Keratinocyte (primary cell): ENCODE results near the gene NCBP2. TPM values are rescaled to one million over a fixed set of nuclear protein-coding genes. Genes with fewer than 3 reads are reported as not detected.

Experiments
- DNase-seq: peaks from one replicate; pipeline ENCODE4 v3.0.0-alpha.2; 2011; ENCODE audit warnings: low read depth, missing footprints, low spot score
- FAIRE-seq: peaks from 2 replicates; lab custom pipeline; 2011; peaks lifted over from hg19 to GRCh38; lab: Jason Lieb, UNC
- H2AFZ ChIP-seq: 2 replicates; pipeline ENCODE4 v1.6.0; 2012; ENCODE audit warnings: low read length, control low read depth, inconsistent platforms; ENCODE audit not compliant: control insufficient read depth
- H3K27ac ChIP-seq: 2 replicates; pipeline ENCODE4 v1.5.1; 2011; ENCODE audit warnings: low read length; ENCODE audit not compliant: control insufficient read depth, insufficient read depth
- H3K27me3 ChIP-seq: 3 replicates; pipeline ENCODE4 v1.6.0; 2011; ENCODE audit warnings: low read length; ENCODE audit not compliant: control insufficient read depth, insufficient read depth; ENCODE audit errors: extremely low read depth
- H3K36me3 ChIP-seq, 2 experiments: 2 replicates in 1 of 2; 3 replicates in 1 of 2; pipeline ENCODE4 v1.5.1; 2011; ENCODE audit warnings: low read length in 2 of 2, mild to moderate bottlenecking in 1 of 2; ENCODE audit not compliant: control insufficient read depth in 2 of 2, insufficient read depth in 2 of 2; ENCODE audit errors: extremely low read depth in 1 of 2
- H3K4me1 ChIP-seq: 3 replicates; pipeline ENCODE4 v1.5.1; 2011; ENCODE audit warnings: low read length; ENCODE audit not compliant: control insufficient read depth, insufficient read depth; ENCODE audit errors: extremely low read depth
- H3K4me2 ChIP-seq: 3 replicates; pipeline ENCODE4 v1.6.0; 2011; ENCODE audit warnings: low read depth, low read length; ENCODE audit not compliant: control insufficient read depth, insufficient read depth; ENCODE audit errors: extremely low read depth
- H3K4me3 ChIP-seq, 3 experiments: fragments of 200-600 bp in 1 of 3; sonication (generic) in 1 of 3; 2 replicates in 2 of 3; 3 replicates in 1 of 3; pipeline ENCODE4 v1.5.1; 2011 to 2016; ENCODE audit warnings: low read length in 3 of 3, mild to moderate bottlenecking in 3 of 3, control low read depth in 2 of 3, inconsistent platforms in 1 of 3, low read depth in 1 of 3, mixed read lengths in 1 of 3, mixed run types in 1 of 3, moderate library complexity in 1 of 3; ENCODE audit not compliant: control insufficient read depth in 2 of 3, insufficient read depth in 2 of 3; ENCODE audit errors: extremely low read depth in 1 of 3
- H3K79me2 ChIP-seq: 2 replicates; pipeline ENCODE4 v1.6.0; 2012; ENCODE audit warnings: low read length; ENCODE audit not compliant: control insufficient read depth, insufficient read depth
- H3K9ac ChIP-seq: 3 replicates; pipeline ENCODE4 v1.6.0; 2011; ENCODE audit warnings: low read length; ENCODE audit not compliant: control insufficient read depth, insufficient read depth; ENCODE audit errors: extremely low read depth
- H3K9me1 ChIP-seq: 3 replicates; pipeline ENCODE4 v1.6.0; 2011; ENCODE audit warnings: low read length; ENCODE audit not compliant: control insufficient read depth, insufficient read depth; ENCODE audit errors: extremely low read depth
- H3K9me3 ChIP-seq: 2 replicates; pipeline ENCODE4 v1.5.1; 2012; ENCODE audit warnings: low read depth, low read length; ENCODE audit not compliant: control insufficient read depth
- H4K20me1 ChIP-seq: 3 replicates; pipeline ENCODE4 v1.6.0; 2011; ENCODE audit warnings: low read length; ENCODE audit not compliant: control insufficient read depth, insufficient read depth; ENCODE audit errors: extremely low read depth
- EZH2 ChIP-seq: IDR thresholded peaks from one replicate; pipeline ENCODE4 v1.6.1; 2012; ENCODE audit warnings: inconsistent platforms, mild to moderate bottlenecking, low read length, moderate library complexity
- dilution Hi-C: fragments of 300-500 bp; cut with MboI; formaldehyde crosslinking; loops from one replicate; pipeline ENCODE4 v1.7.0; 2020; ENCODE audit warnings: low sequenced_read_pairs; ENCODE audit not compliant: extremely low pct_ligation_motif_present
- polyA plus RNA-seq, 5 experiments: library from polyadenylated mRNA; depleted of rRNA in 3 of 5; stranded (reverse) in 3 of 5; stranded (forward) in 1 of 5; unstranded in 1 of 5; fragments of >200 nt; gene quantifications; 1 replicate in 1 of 5; 2 replicates in 3 of 5; 3 replicates in 1 of 5; pipeline versions ENCODE4 v1.2.1 to v1.2.3, GENCODE V29; 2011 to 2012; ENCODE audit warnings: missing spikeins in 2 of 5, low read depth in 1 of 5, low replicate concordance in 1 of 5
- TF ChIP-seq, protein P1 (sequence below), 3 experiments: IDR thresholded peaks in 1 of 3; conservative IDR thresholded peaks in 1 of 3; optimal IDR thresholded peaks in 1 of 3; 2 replicates in 2 of 3; 3 replicates in 1 of 3; pipeline versions ENCODE3 to v1.5.1; 2011; ENCODE audit warnings: low read length in 3 of 3, mild to moderate bottlenecking in 3 of 3, moderate library complexity in 2 of 3, control low read depth in 1 of 3, inconsistent platforms in 1 of 3; ENCODE audit not compliant: insufficient read depth in 2 of 3; ENCODE audit errors: extremely low read depth in 1 of 3

NCBP2 gene
- polyA plus RNA-seq, 1 donor (not counting 4 experiments of a cell fraction or from before 2014, with no cell fraction given), result 71.4 TPM

- no peak for DNase-seq
- no peaks in the 10 kb centered on the region for H3K36me3 ChIP-seq
- H3K4me3 ChIP-seq, result no peak overlapping the region
- peaks cover 4% of the 10 kb centered on the region for H3K4me1 ChIP-seq
- H3K79me2 ChIP-seq, result no peaks in the 10 kb centered on the region
- H4K20me1 ChIP-seq, result no peaks in the 10 kb centered on the region
- no peak for FAIRE-seq
- no peak overlapping the region for H3K9ac ChIP-seq
- H3K27me3 ChIP-seq, result no peaks in the 10 kb centered on the region
- dilution Hi-C loops, result no loop called here
- H3K27ac ChIP-seq, result no peak overlapping the region
- no peak overlapping the region for H3K4me2 ChIP-seq
- H3K9me1 ChIP-seq, result no peaks in the 10 kb centered on the region
- H3K9me3 ChIP-seq, result no peaks in the 10 kb centered on the region
- H2AFZ ChIP-seq, result no peak overlapping the region
- TF ChIP-seq EZH2, result no peak
- TF ChIP-seq, protein P1, sequence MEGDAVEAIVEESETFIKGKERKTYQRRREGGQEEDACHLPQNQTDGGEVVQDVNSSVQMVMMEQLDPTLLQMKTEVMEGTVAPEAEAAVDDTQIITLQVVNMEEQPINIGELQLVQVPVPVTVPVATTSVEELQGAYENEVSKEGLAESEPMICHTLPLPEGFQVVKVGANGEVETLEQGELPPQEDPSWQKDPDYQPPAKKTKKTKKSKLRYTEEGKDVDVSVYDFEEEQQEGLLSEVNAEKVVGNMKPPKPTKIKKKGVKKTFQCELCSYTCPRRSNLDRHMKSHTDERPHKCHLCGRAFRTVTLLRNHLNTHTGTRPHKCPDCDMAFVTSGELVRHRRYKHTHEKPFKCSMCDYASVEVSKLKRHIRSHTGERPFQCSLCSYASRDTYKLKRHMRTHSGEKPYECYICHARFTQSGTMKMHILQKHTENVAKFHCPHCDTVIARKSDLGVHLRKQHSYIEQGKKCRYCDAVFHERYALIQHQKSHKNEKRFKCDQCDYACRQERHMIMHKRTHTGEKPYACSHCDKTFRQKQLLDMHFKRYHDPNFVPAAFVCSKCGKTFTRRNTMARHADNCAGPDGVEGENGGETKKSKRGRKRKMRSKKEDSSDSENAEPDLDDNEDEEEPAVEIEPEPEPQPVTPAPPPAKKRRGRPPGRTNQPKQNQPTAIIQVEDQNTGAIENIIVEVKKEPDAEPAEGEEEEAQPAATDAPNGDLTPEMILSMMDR (optimal IDR thresholded peaks at IDR 0.05 in 1 of 3, IDR thresholded peaks at IDR 0.05 in 1 of 3, conservative IDR thresholded peaks at IDR 0.05 in 1 of 3; ENCODE audit: extremely low read depth in 1 of 3, insufficient read depth in 2 of 3, low read length in 3 of 3), result no peak
Observed at GRCh38 chr3:196979545-196979944, 37.2 kb upstream of the NCBP2 start.

DNA sequence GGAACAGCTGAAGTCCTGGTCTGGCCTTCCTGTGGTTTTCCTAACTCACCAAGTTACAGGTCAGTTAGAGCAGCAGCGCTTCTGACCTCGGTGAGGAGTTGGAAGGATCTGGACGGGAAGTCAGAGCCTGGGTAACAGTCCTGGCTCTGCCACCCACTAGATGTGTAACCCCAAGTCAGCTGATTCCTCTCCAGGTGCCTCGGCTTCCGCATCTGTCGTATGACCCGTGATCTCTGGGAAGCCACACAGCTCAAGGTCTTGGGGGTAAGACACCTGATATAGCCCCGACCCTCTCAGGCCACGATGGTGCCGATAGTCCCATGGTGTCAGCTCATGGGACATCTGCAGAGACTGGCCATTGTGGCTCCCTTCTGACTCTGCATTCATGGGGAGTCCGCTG is 34.6 kb upstream of the NCBP2 start:
- H3K27ac ChIP-seq, result no peak overlapping the region
- dilution Hi-C loops, result no loop called here
- no peak overlapping the region for H3K4me3 ChIP-seq
- no peaks in the 10 kb centered on the region for H4K20me1 ChIP-seq
- no peaks in the 10 kb centered on the region for H3K9me3 ChIP-seq
- no peaks in the 10 kb centered on the region for H3K27me3 ChIP-seq
- H3K36me3 ChIP-seq, result no peaks in the 10 kb centered on the region
- no peaks in the 10 kb centered on the region for H3K9me1 ChIP-seq
- H3K4me2 ChIP-seq, result no peak overlapping the region
- no peak overlapping the region for H3K9ac ChIP-seq
- H3K79me2 ChIP-seq, result no peaks in the 10 kb centered on the region
- DNase-seq, result no peak
- TF ChIP-seq, protein P1 (optimal IDR thresholded peaks at IDR 0.05 in 1 of 3, IDR thresholded peaks at IDR 0.05 in 1 of 3, conservative IDR thresholded peaks at IDR 0.05 in 1 of 3; ENCODE audit: extremely low read depth in 1 of 3, insufficient read depth in 2 of 3, low read length in 3 of 3), result no peak
- no peak for TF ChIP-seq EZH2
- peaks cover 4% of the 10 kb centered on the region for H3K4me1 ChIP-seq
- H2AFZ ChIP-seq, result no peak overlapping the region
- FAIRE-seq, result no peak
